Lung (tissue), 12 donors: Measurements from ENCODE around the gene NPBWR2. TPM values are rescaled to one million over a fixed set of nuclear protein-coding genes. Genes with fewer than 3 reads are reported as not detected.
"Not testable (repeated sequence)": the region's sequence is repeated elsewhere in the genome, so short reads cannot be mapped to it uniquely, and the experiment has no call there.

Experiments used
- ATAC-seq: fragments of 200-7000 bp; cut with Tn5 transposase; one replicate; pipeline ENCODE4 v1.9.1; 2020; ENCODE audit warnings: moderate number of reproducible peaks; ENCODE audit not compliant: insufficient read depth, low FRiP score
- DNase-seq, 3 donors: peaks; one replicate each; pipeline ENCODE4 v3.0.0-alpha.2; 2013 to 2017
- H3K27ac ChIP-seq, 2 donors: one replicate each; pipeline ENCODE4 v1.5.1; 2013; ENCODE audit warnings: mild to moderate bottlenecking in 2 of 2, moderate library complexity in 2 of 2, control low read depth in 1 of 2, inconsistent platforms in 1 of 2, low read depth in 1 of 2, low read length in 1 of 2
- H3K27me3 ChIP-seq, 3 donors: one replicate each; pipeline ENCODE4 v1.5.1; 2013; ENCODE audit warnings: low read length in 2 of 3; ENCODE audit not compliant: control insufficient read depth in 3 of 3, insufficient read depth in 3 of 3
- H3K36me3 ChIP-seq, 4 donors: one replicate each; pipeline ENCODE4 v1.5.1; 2013; ENCODE audit warnings: low read length in 4 of 4, mild to moderate bottlenecking in 1 of 4, moderate library complexity in 1 of 4; ENCODE audit not compliant: control insufficient read depth in 4 of 4, insufficient read depth in 4 of 4
- H3K4me1 ChIP-seq, 5 donors: one replicate each; pipeline ENCODE4 v1.5.1; 2013; ENCODE audit warnings: low read length in 5 of 5, mild to moderate bottlenecking in 2 of 5, moderate library complexity in 1 of 5; ENCODE audit not compliant: control insufficient read depth in 5 of 5, insufficient read depth in 5 of 5
- H3K4me3 ChIP-seq: one replicate; pipeline ENCODE4 v1.5.1; 2013; ENCODE audit warnings: mild to moderate bottlenecking, control low read depth, moderate library complexity
- H3K9ac ChIP-seq, 2 donors: one replicate each; pipeline ENCODE4 v1.5.1; 2013; ENCODE audit warnings: low read length in 2 of 2, control low read depth in 1 of 2; ENCODE audit not compliant: insufficient read depth in 1 of 2
- H3K9me3 ChIP-seq, 4 donors: one replicate each; pipeline ENCODE4 v1.5.1; 2013; ENCODE audit warnings: low read length in 3 of 4, mild to moderate bottlenecking in 1 of 4, moderate library complexity in 1 of 4; ENCODE audit not compliant: control insufficient read depth in 4 of 4, insufficient read depth in 3 of 4
- WGBS, 2 donors: extraction: QIAGEN DNeasy Blood & Tissue Kit; methylation state at CpG; one replicate each; pipeline ENCODE4 v1.1.7; 2013; 5-methylcytosine and 5-hydroxymethylcytosine counted together
- polyA plus RNA-seq, 2 donors: library from polyadenylated mRNA; stranded (reverse); fragments of 200-250 nt; gene quantifications; one replicate each; pipeline ENCODE4 v1.2.1, GENCODE V29; 2013
- total RNA-seq, 2 donors: library from RNA; depleted of rRNA in 1 of 2; stranded (reverse); fragments of >200 nt in 1 of 2; gene quantifications; one replicate each; pipeline ENCODE4 v1.2.1, GENCODE V29; 2014 to 2021
- TF ChIP-seq, protein P1 (sequence below): IDR thresholded peaks from 2 replicates; pipeline ENCODE4 v1.5.1; 2012; ENCODE audit warnings: mild to moderate bottlenecking; ENCODE audit errors: control extremely low read depth, extremely low read depth
- donor health status: control.
- donor health status: control.
- donor health status: Bipolar disorder and iron deficiency.
- donor health status: healthy.
- donor health status: DM: yes; HTN: yes; CAD: no.

Gene NPBWR2
- total and polyA plus RNA-seq, 4 donors, result not detected

DNA sequence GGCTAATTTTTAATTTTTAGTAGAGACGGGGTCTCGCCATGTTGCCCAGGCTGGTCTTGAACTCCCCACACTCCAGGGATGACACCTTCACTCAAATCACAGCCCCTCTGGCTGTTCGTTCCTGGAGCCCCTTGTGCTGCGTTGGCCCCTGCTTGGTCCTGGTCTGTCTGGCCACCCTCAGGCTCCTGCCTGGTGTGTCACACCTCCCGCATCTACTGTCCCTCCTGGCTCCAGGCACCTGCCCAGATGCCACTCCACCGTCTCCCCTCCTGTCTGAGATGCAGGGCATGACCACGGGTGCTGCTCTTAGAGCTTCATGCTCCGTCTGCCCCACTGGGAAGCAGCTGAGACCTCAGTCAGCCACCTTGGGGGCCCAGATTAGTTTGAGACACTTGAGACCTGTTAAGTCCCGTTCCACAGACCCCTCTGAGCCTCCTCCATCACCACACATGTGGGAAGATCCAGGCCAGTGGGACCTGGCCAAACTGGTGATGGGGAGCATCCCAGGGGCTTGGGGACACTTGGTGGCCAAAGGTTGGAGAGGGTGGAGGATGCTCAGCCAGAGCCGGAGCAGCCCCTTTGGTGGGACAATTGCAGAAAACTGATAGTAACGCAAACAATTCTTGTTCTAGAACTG, 21.9 kb upstream of the NPBWR2 start:
- H3K36me3 ChIP-seq, result no peaks in the 10 kb centered on the region
- ATAC-seq (no peak), DNase-seq (no peak)
- no peak overlapping the region for H3K9ac ChIP-seq
- WGBS, 2 donors, result 82 to 92% methylated on average over 11 of the region's 11 CpGs
- H3K27ac ChIP-seq, result no peak overlapping the region
- no peaks in the 10 kb centered on the region for H3K4me1 ChIP-seq
- H3K27me3 ChIP-seq, result no peaks in the 10 kb centered on the region
- no peak overlapping the region for H3K4me3 ChIP-seq
- peaks cover 0 to 3% (median 0%) of the 10 kb centered on the region in 4 donors for H3K9me3 ChIP-seq
- TF ChIP-seq, protein P1, sequence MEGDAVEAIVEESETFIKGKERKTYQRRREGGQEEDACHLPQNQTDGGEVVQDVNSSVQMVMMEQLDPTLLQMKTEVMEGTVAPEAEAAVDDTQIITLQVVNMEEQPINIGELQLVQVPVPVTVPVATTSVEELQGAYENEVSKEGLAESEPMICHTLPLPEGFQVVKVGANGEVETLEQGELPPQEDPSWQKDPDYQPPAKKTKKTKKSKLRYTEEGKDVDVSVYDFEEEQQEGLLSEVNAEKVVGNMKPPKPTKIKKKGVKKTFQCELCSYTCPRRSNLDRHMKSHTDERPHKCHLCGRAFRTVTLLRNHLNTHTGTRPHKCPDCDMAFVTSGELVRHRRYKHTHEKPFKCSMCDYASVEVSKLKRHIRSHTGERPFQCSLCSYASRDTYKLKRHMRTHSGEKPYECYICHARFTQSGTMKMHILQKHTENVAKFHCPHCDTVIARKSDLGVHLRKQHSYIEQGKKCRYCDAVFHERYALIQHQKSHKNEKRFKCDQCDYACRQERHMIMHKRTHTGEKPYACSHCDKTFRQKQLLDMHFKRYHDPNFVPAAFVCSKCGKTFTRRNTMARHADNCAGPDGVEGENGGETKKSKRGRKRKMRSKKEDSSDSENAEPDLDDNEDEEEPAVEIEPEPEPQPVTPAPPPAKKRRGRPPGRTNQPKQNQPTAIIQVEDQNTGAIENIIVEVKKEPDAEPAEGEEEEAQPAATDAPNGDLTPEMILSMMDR, result no peak

DNA sequence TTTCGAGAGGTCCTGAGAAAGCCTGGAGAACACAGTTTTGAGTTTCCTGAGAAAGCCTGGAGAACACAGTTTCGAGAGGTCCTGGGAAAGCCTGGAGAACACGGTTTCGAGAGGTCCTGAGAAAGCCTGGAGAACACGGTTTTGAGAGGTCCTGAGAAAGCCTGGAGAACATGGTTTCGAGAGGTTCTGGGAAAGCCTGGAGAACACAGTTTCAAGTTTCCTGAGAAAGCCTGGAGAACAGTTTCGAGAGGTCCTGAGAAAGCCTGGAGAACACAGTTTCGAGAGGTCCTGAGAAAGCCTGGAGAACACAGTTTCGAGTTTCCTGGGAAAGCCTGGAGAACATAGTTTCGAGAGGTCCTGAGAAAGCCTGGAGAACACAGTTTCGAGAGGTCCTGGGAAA, 16.2 kb upstream of the NPBWR2 start:
- H3K4me1 ChIP-seq, DNase-seq, H3K9me3 ChIP-seq, H3K27ac ChIP-seq, H3K4me3 ChIP-seq, H3K36me3 ChIP-seq, ATAC-seq, H3K9ac ChIP-seq, H3K27me3 ChIP-seq: not testable (repeated sequence)
- WGBS, 2 donors, result 75 to 90% methylated on average over 11 of the region's 11 CpGs

- 63 to 78% methylated on average over 11 of the region's 11 CpGs for WGBS, 2 donors
- H3K4me1 ChIP-seq, H3K36me3 ChIP-seq, H3K9me3 ChIP-seq, H3K9ac ChIP-seq, ATAC-seq, H3K27me3 ChIP-seq, H3K27ac ChIP-seq, H3K4me3 ChIP-seq, DNase-seq: not testable (repeated sequence)
Measured at GRCh38 chr20:64122927-64123326, 15.6 kb upstream of the NPBWR2 start.

DNA sequence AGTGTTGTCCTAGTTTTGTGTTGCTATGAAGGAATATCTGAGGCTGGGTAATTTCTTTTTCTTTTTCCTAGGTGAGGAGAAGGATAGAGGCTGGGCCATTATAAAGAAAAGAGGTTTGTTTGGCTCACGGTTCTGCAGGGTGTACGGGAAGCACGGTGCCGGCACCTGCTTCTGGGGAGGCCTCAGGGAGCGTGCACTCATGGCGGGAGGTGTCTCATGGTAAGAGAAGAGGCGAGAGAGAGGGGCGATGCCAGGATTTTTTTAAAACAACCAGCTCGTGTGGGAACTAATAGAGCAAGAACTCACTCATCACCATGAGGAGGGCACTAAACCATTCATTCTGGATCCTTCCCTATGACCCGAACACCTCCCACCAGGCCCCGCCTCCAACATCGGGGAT, 14.2 kb upstream of the NPBWR2 start:
- Histone ChIP-seq H3K27ac (no peak overlapping the region), H3K9ac (no peak overlapping the region), H3K4me3 (no peak overlapping the region), H3K27me3 (no peaks in the 10 kb centered on the region), H3K9me3 (no peaks in the 10 kb centered on the region), H3K36me3 (no peaks in the 10 kb centered on the region), H3K4me1 (peaks cover 0 to 5% (median 0%) of the 10 kb centered on the region in 5 donors)
- DNase-seq, result no peak
- WGBS, 2 donors, result 87 to 93% methylated on average over 12 of the region's 12 CpGs
- TF ChIP-seq, protein P1, result no peak
- ATAC-seq, result no peak
